Measurements from ENCODE around the gene BMAL1.
A peak's percentile ranks its signal among the peaks of the same experiment; 100 is the strongest.

The BMAL1 gene

GRCh38 chr11:13292970-13293369 is 15.4 kb downstream of the BMAL1 start:
- H3K56ac ChIP-seq (ENCODE audit: low read length): no peak overlapping the region
- H4K5ac ChIP-seq (ENCODE audit: low read length): no peak overlapping the region
- H3K36me3 ChIP-seq (ENCODE audit: control insufficient read depth, insufficient read depth, low read length): no peaks in the 10 kb centered on the region
- no peak overlapping the region for H3K4me3 ChIP-seq (ENCODE audit: low read length)
- H3K23ac ChIP-seq (ENCODE audit: low read length): no peak overlapping the region
- no peak overlapping the region for H2BK5ac ChIP-seq (ENCODE audit: low read length)
- no peak overlapping the region for H2AK5ac ChIP-seq (ENCODE audit: low read length)
- no CpG with 5 or more reads among the region's 2 CpGs for WGBS (ENCODE audit: extremely low coverage, insufficient coverage, low lambda C conversion rate)
- H3K27me3 ChIP-seq (ENCODE audit: insufficient read depth, low read length, poor library complexity): no peaks in the 10 kb centered on the region
- no peaks in the 10 kb centered on the region for H3K79me2 ChIP-seq (ENCODE audit: control insufficient read depth, insufficient read depth, low read length)
- no peaks in the 10 kb centered on the region for H3K79me1 ChIP-seq (ENCODE audit: low read length)
- H3K4ac ChIP-seq (ENCODE audit: low read depth, low read length): no peak overlapping the region
- no peak overlapping the region for H2BK15ac ChIP-seq (replicated peaks; ENCODE audit: low read depth)
- H3K27ac ChIP-seq (ENCODE audit: low read depth, low read length): no peak overlapping the region
- H3K4me2 ChIP-seq (ENCODE audit: low read length): no peak overlapping the region
- no peak overlapping the region for H2BK120ac ChIP-seq (ENCODE audit: low read depth, low read length)
- no peak overlapping the region for H3K9ac ChIP-seq (ENCODE audit: low read length)
- DNase-seq: peak; percentile 65
- peaks cover under 1% of the 10 kb centered on the region for H3K4me1 ChIP-seq (ENCODE audit: control insufficient read depth, low read depth, low read length)
- no peak overlapping the region for H4K8ac ChIP-seq (ENCODE audit: low read depth, low read length)
- H3K18ac ChIP-seq (ENCODE audit: low read length): no peak overlapping the region

- Histone ChIP-seq H2BK120ac (ENCODE audit: low read depth, low read length) (no peak overlapping the region), H4K5ac (ENCODE audit: low read length) (no peak overlapping the region), H2AK5ac (ENCODE audit: low read length) (no peak overlapping the region), H3K79me1 (ENCODE audit: low read length) (no peaks in the 10 kb centered on the region), H3K56ac (ENCODE audit: low read length) (no peak overlapping the region), H2BK15ac (replicated peaks; ENCODE audit: low read depth) (no peak overlapping the region), H3K79me2 (ENCODE audit: control insufficient read depth, insufficient read depth, low read length) (no peaks in the 10 kb centered on the region), H3K27ac (ENCODE audit: low read depth, low read length) (no peak overlapping the region), H3K4me2 (ENCODE audit: low read length) (no peak overlapping the region), H3K27me3 (ENCODE audit: insufficient read depth, low read length, poor library complexity) (no peaks in the 10 kb centered on the region), H2BK5ac (ENCODE audit: low read length) (no peak overlapping the region), H4K8ac (ENCODE audit: low read depth, low read length) (no peak overlapping the region), H3K9ac (ENCODE audit: low read length) (no peak overlapping the region), H3K4ac (ENCODE audit: low read depth, low read length) (no peak overlapping the region), H3K36me3 (ENCODE audit: control insufficient read depth, insufficient read depth, low read length) (no peaks in the 10 kb centered on the region), H3K18ac (ENCODE audit: low read length) (no peak overlapping the region), H3K4me1 (ENCODE audit: control insufficient read depth, low read depth, low read length) (peaks cover 5% of the 10 kb centered on the region), H3K4me3 (ENCODE audit: low read length) (no peak overlapping the region), H3K23ac (ENCODE audit: low read length) (no peak overlapping the region)
- WGBS (ENCODE audit: extremely low coverage, insufficient coverage, low lambda C conversion rate): no CpG with 5 or more reads among the region's 4 CpGs
- no peak for DNase-seq
Observed at GRCh38 chr11:13294178-13294577, 16.6 kb downstream of the BMAL1 start.

GRCh38 chr11:13294771-13295579 is 17.4 kb downstream of the BMAL1 start:
- H3K56ac ChIP-seq (ENCODE audit: low read length): no peak overlapping the region
- H3K79me2 ChIP-seq (ENCODE audit: control insufficient read depth, insufficient read depth, low read length): no peaks in the 10 kb centered on the region
- H3K18ac ChIP-seq (ENCODE audit: low read length): no peak overlapping the region
- H3K27me3 ChIP-seq (ENCODE audit: insufficient read depth, low read length, poor library complexity): no peaks in the 10 kb centered on the region
- peak overlapping the region; percentile 15 for H3K23ac ChIP-seq (ENCODE audit: low read length)
- no peak overlapping the region for H2BK15ac ChIP-seq (replicated peaks; ENCODE audit: low read depth)
- H4K8ac ChIP-seq (ENCODE audit: low read depth, low read length): no peak overlapping the region
- H2AK5ac ChIP-seq (ENCODE audit: low read length): no peak overlapping the region
- no peak overlapping the region for H3K27ac ChIP-seq (ENCODE audit: low read depth, low read length)
- peaks cover 5% of the 10 kb centered on the region for H3K4me1 ChIP-seq (ENCODE audit: control insufficient read depth, low read depth, low read length)
- no peaks in the 10 kb centered on the region for H3K79me1 ChIP-seq (ENCODE audit: low read length)
- no peak overlapping the region for H4K5ac ChIP-seq (ENCODE audit: low read length)
- no peak overlapping the region for H3K4ac ChIP-seq (ENCODE audit: low read depth, low read length)
- no peak overlapping the region for H3K4me2 ChIP-seq (ENCODE audit: low read length)
- no peak for DNase-seq
- no peaks in the 10 kb centered on the region for H3K36me3 ChIP-seq (ENCODE audit: control insufficient read depth, insufficient read depth, low read length)
- no peak overlapping the region for H3K4me3 ChIP-seq (ENCODE audit: low read length)
- no peak overlapping the region for H3K9ac ChIP-seq (ENCODE audit: low read length)
- no peak overlapping the region for H2BK120ac ChIP-seq (ENCODE audit: low read depth, low read length)
- no CpG with 5 or more reads among the region's 9 CpGs for WGBS (ENCODE audit: extremely low coverage, insufficient coverage, low lambda C conversion rate)
- H2BK5ac ChIP-seq (ENCODE audit: low read length): no peak overlapping the region

- Histone ChIP-seq H3K79me1 (ENCODE audit: low read length) (no peaks in the 10 kb centered on the region), H3K18ac (ENCODE audit: low read length) (no peak overlapping the region)
Observed at GRCh38 chr11:13297308-13297916, 19.8 kb downstream of the BMAL1 start.

GRCh38 chr11:13297917-13298356 is 20.3 kb downstream of the BMAL1 start:
- H2BK5ac ChIP-seq (ENCODE audit: low read length): no peak overlapping the region
- H3K23ac ChIP-seq (ENCODE audit: low read length): no peak overlapping the region
- no peaks in the 10 kb centered on the region for H3K79me1 ChIP-seq (ENCODE audit: low read length)
- H3K4ac ChIP-seq (ENCODE audit: low read depth, low read length): no peak overlapping the region
- H3K27me3 ChIP-seq (ENCODE audit: insufficient read depth, low read length, poor library complexity): no peaks in the 10 kb centered on the region
- H3K4me2 ChIP-seq (ENCODE audit: low read length): no peak overlapping the region
- H2AK5ac ChIP-seq (ENCODE audit: low read length): no peak overlapping the region
- H3K9ac ChIP-seq (ENCODE audit: low read length): no peak overlapping the region
- H3K18ac ChIP-seq (ENCODE audit: low read length): no peak overlapping the region
- H3K4me1 ChIP-seq (ENCODE audit: control insufficient read depth, low read depth, low read length): peaks cover 5% of the 10 kb centered on the region
- no peaks in the 10 kb centered on the region for H3K36me3 ChIP-seq (ENCODE audit: control insufficient read depth, insufficient read depth, low read length)
- no peak overlapping the region for H4K8ac ChIP-seq (ENCODE audit: low read depth, low read length)
- WGBS (ENCODE audit: extremely low coverage, insufficient coverage, low lambda C conversion rate): no CpG with 5 or more reads among the region's 5 CpGs
- H2BK120ac ChIP-seq (ENCODE audit: low read depth, low read length): no peak overlapping the region
- H3K79me2 ChIP-seq (ENCODE audit: control insufficient read depth, insufficient read depth, low read length): no peaks in the 10 kb centered on the region
- no peak overlapping the region for H2BK15ac ChIP-seq (replicated peaks; ENCODE audit: low read depth)
- H3K4me3 ChIP-seq (ENCODE audit: low read length): no peak overlapping the region
- H3K27ac ChIP-seq (ENCODE audit: low read depth, low read length): no peak overlapping the region
- no peak overlapping the region for H3K56ac ChIP-seq (ENCODE audit: low read length)
- DNase-seq: no peak
- H4K5ac ChIP-seq (ENCODE audit: low read length): no peak overlapping the region

More at GRCh38 chr11:13297308-13297916, 19.8 kb downstream of the BMAL1 start:
- Histone ChIP-seq H2BK120ac (ENCODE audit: low read depth, low read length) (no peak overlapping the region), H3K9ac (ENCODE audit: low read length) (no peak overlapping the region), H3K27me3 (ENCODE audit: insufficient read depth, low read length, poor library complexity) (no peaks in the 10 kb centered on the region), H2BK15ac (replicated peaks; ENCODE audit: low read depth) (no peak overlapping the region), H2BK5ac (ENCODE audit: low read length) (no peak overlapping the region), H2AK5ac (ENCODE audit: low read length) (no peak overlapping the region), H3K23ac (ENCODE audit: low read length) (no peak overlapping the region), H3K27ac (ENCODE audit: low read depth, low read length) (no peak overlapping the region), H3K4ac (ENCODE audit: low read depth, low read length) (no peak overlapping the region), H4K5ac (ENCODE audit: low read length) (no peak overlapping the region), H3K56ac (ENCODE audit: low read length) (no peak overlapping the region), H3K4me2 (ENCODE audit: low read length) (no peak overlapping the region), H3K79me2 (ENCODE audit: control insufficient read depth, insufficient read depth, low read length) (no peaks in the 10 kb centered on the region), H3K4me3 (ENCODE audit: low read length) (no peak overlapping the region), H3K36me3 (ENCODE audit: control insufficient read depth, insufficient read depth, low read length) (no peaks in the 10 kb centered on the region), H3K4me1 (ENCODE audit: control insufficient read depth, low read depth, low read length) (peaks cover 5% of the 10 kb centered on the region), H4K8ac (ENCODE audit: low read depth, low read length) (no peak overlapping the region)
- no peak for DNase-seq
- WGBS (ENCODE audit: extremely low coverage, insufficient coverage, low lambda C conversion rate): no CpG with 5 or more reads among the region's 5 CpGs

Data from mesendoderm (in vitro differentiated cells).